ENCODE measurements around the gene ZNF318. TPM values are rescaled to one million over a fixed set of nuclear protein-coding genes. Genes with fewer than 3 reads are reported as not detected.

Gene ZNF318
- polyA plus RNA-seq, 1 donor from 2014 or later: 11.7 TPM

GRCh38 chr6:43294536-43294935 is 74.9 kb downstream of the ZNF318 start:
- H3K9me3 ChIP-seq (ENCODE audit: low read length): no peaks in the 10 kb centered on the region
- no peaks in the 10 kb centered on the region for H3K36me3 ChIP-seq (ENCODE audit: insufficient read depth, low read length)
- H3K27ac ChIP-seq (ENCODE audit: low read length): no peak overlapping the region
- no peak for TF ChIP-seq MXI1 (conservative IDR thresholded peaks at IDR 0.05; ENCODE audit: poor library complexity, severe bottlenecking)
- TF ChIP-seq POLR2AphosphoS5 (IDR thresholded peaks at IDR 0.05): no peak
- TF ChIP-seq EP300 (conservative IDR thresholded peaks at IDR 0.05; ENCODE audit: poor library complexity, severe bottlenecking): no peak
- no peak for TF ChIP-seq CTCF (IDR thresholded peaks at IDR 0.05; ENCODE audit: poor library complexity, severe bottlenecking)
- TF ChIP-seq RAD21 (conservative IDR thresholded peaks at IDR 0.05): no peak
- TF ChIP-seq EZH2 (IDR thresholded peaks at IDR 0.05; ENCODE audit: borderline replicate concordance, insufficient read depth, low read length, poor library complexity, severe bottlenecking): no peak
- no peak for TF ChIP-seq REST (IDR thresholded peaks at IDR 0.05; ENCODE audit: borderline replicate concordance)
- no peak for TF ChIP-seq SMC3 (conservative IDR thresholded peaks at IDR 0.05; ENCODE audit: poor library complexity)
- TF ChIP-seq TAF1 (IDR thresholded peaks at IDR 0.05; ENCODE audit: low read depth): no peak
- H3K9ac ChIP-seq (ENCODE audit: low read length): no peak overlapping the region
- no peaks in the 10 kb centered on the region for H3F3A ChIP-seq (ENCODE audit: insufficient read depth, low read length, poor library complexity, severe bottlenecking)
- no peaks in the 10 kb centered on the region for H3K79me2 ChIP-seq (replicated peaks; ENCODE audit: insufficient read depth, low read length)
- no peaks in the 10 kb centered on the region for H3K27me3 ChIP-seq (ENCODE audit: insufficient read depth, low read depth, low read length)
- H3K9me2 ChIP-seq (ENCODE audit: insufficient read depth, low read length): no peaks in the 10 kb centered on the region
- no peak overlapping the region for H3K4me2 ChIP-seq (ENCODE audit: low read length)
- H2AFZ ChIP-seq (ENCODE audit: low read depth, low read length): no peak overlapping the region
- H4K20me1 ChIP-seq (ENCODE audit: insufficient read depth): no peaks in the 10 kb centered on the region
- H3K4me3 ChIP-seq (ENCODE audit: low read length): no peak overlapping the region

GRCh38 chr6:43293698-43294097 is 75.7 kb downstream of the ZNF318 start:
- H3K27ac ChIP-seq (ENCODE audit: low read length): no peak overlapping the region
- H3K4me2 ChIP-seq (ENCODE audit: low read length): no peak overlapping the region
- no peaks in the 10 kb centered on the region for H3K9me3 ChIP-seq (ENCODE audit: low read length)
- no peaks in the 10 kb centered on the region for H4K20me1 ChIP-seq (ENCODE audit: insufficient read depth)
- no peaks in the 10 kb centered on the region for H3K36me3 ChIP-seq (ENCODE audit: insufficient read depth, low read length)
- H2AFZ ChIP-seq (ENCODE audit: low read depth, low read length): no peak overlapping the region
- no peak overlapping the region for H3K4me3 ChIP-seq (ENCODE audit: low read length)
- H3K9me2 ChIP-seq (ENCODE audit: insufficient read depth, low read length): no peaks in the 10 kb centered on the region
- no peaks in the 10 kb centered on the region for H3K79me2 ChIP-seq (replicated peaks; ENCODE audit: insufficient read depth, low read length)
- H3F3A ChIP-seq (ENCODE audit: insufficient read depth, low read length, poor library complexity, severe bottlenecking): no peaks in the 10 kb centered on the region
- TF ChIP-seq EP300 (conservative IDR thresholded peaks at IDR 0.05; ENCODE audit: poor library complexity, severe bottlenecking): no peak
- TF ChIP-seq EZH2 (IDR thresholded peaks at IDR 0.05; ENCODE audit: borderline replicate concordance, insufficient read depth, low read length, poor library complexity, severe bottlenecking): no peak
- TF ChIP-seq RAD21 (conservative IDR thresholded peaks at IDR 0.05): no peak
- TF ChIP-seq REST (IDR thresholded peaks at IDR 0.05; ENCODE audit: borderline replicate concordance): no peak
- TF ChIP-seq TAF1 (IDR thresholded peaks at IDR 0.05; ENCODE audit: low read depth): no peak
- no peak for TF ChIP-seq POLR2AphosphoS5 (IDR thresholded peaks at IDR 0.05)
- TF ChIP-seq MXI1 (conservative IDR thresholded peaks at IDR 0.05; ENCODE audit: poor library complexity, severe bottlenecking): no peak
- no peak for TF ChIP-seq CTCF (IDR thresholded peaks at IDR 0.05; ENCODE audit: poor library complexity, severe bottlenecking)
- TF ChIP-seq SMC3 (conservative IDR thresholded peaks at IDR 0.05; ENCODE audit: poor library complexity): no peak
- no peaks in the 10 kb centered on the region for H3K27me3 ChIP-seq (ENCODE audit: insufficient read depth, low read depth, low read length)
- H3K9ac ChIP-seq (ENCODE audit: low read length): no peak overlapping the region

Data from neural cell (in vitro differentiated cells).